ENCODE results near the gene PLK3. TPM values are rescaled to one million over a fixed set of nuclear protein-coding genes. Genes with fewer than 3 reads are reported as not detected.

PLK3 gene
- total and polyA plus RNA-seq, 8 donors, result 8.1 to 47.2 (median 13.1) TPM

DNA sequence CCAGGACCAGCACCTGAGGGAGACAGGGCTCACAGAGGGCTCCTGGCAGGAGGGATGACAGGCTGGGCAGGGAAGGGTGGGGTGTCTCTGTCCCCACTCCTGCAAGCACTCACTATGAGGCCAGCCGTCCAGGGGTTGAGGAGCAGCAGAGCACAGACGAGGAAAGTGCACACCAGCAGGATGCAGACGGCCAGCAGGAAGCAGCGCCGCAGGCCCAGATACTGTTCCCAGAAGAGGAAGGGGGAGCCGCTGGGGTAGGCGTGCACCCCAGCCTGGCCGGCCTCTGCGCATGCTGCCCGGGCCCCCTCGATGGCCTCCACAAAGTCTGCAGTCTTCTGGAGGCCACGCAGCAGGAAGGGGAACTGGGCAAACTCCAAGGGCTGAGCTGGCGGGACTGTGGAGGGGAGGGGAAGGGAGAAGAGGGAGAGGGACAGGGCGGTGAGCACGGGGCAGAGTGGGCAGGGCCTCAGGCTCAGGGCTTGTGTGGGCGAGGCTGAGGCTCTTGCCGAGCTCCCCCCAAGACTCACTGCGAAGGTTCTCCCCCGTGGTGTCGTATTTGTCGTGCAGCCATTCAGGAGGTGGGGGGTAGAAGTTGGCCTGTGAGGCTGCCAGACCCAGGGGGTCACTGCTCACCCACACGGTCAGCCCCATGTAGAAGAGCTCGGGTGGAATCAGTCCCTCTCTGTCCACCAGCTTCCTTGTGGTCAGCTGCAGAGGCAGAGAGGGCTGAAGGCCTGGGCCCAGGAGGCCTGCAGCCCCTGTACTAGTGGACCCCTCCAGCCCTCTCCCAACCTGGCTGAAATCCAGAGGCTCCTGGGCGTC, 26.4 kb downstream of the PLK3 start:
- Histone ChIP-seq H3K9me3 (no peaks in the 10 kb centered on the region), H3K4me3 (no peak overlapping the region), H3K36me3 (no peaks in the 10 kb centered on the region), H3K27me3 (no peaks in the 10 kb centered on the region), H3K4me1 (peaks cover 4 to 41% of the 10 kb centered on the region in 2 donors), H3K27ac (peak overlapping the region in 1 of 2 donors; percentile 66)
- peak; percentile 82 for ATAC-seq
- TF ChIP-seq, protein P1, sequence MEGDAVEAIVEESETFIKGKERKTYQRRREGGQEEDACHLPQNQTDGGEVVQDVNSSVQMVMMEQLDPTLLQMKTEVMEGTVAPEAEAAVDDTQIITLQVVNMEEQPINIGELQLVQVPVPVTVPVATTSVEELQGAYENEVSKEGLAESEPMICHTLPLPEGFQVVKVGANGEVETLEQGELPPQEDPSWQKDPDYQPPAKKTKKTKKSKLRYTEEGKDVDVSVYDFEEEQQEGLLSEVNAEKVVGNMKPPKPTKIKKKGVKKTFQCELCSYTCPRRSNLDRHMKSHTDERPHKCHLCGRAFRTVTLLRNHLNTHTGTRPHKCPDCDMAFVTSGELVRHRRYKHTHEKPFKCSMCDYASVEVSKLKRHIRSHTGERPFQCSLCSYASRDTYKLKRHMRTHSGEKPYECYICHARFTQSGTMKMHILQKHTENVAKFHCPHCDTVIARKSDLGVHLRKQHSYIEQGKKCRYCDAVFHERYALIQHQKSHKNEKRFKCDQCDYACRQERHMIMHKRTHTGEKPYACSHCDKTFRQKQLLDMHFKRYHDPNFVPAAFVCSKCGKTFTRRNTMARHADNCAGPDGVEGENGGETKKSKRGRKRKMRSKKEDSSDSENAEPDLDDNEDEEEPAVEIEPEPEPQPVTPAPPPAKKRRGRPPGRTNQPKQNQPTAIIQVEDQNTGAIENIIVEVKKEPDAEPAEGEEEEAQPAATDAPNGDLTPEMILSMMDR (IDR thresholded peaks at IDR 0.05), result no peak
- intact Hi-C loops (cut with DNase I), result no loop called here
- peak in 2 of 4 donors; percentile 85 to 91 for DNase-seq

DNA sequence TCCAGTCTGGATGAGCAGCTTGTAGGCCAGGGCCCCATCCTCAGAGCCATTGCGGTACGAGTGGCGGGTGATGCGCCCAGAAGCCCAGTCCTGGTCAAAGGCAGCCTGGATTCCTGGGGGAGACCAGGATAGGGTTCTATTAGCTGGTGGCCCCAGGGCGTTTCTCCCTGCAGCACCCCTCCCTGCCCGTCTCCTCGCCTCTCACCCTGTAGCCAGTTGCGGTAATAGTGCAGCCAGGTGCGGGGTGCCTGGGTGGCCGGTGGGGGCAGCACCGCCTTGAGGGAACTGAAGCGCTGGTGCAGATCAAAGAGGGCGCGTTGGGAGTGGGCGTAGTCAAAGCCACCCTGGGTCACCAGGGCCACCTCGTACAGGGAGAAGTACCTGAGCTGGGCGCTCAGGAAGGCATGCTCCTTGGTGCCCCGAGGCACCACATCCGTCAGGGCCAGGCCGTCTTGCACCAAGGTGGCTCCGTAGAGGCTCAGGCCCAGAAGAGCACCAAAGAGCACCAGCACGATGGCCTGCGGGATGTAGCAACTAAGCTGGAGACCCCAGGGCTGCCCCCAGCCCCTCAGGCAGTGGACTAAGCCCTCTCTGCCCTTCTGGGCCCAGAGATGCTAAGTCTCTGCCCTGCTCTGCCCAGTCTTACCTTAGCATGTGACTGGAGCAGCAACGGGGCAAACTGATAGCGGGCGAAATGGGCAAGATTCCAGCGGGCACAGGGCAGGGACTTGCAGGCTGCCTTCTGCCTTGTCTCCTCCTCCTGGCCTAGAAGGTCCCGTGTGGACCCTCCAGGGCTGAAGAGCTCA, 27.2 kb downstream of the PLK3 start:
- peaks cover 5 to 44% of the 10 kb centered on the region in 2 donors for H3K4me1 ChIP-seq
- DNase-seq (peak in 1 of 4 donors; percentile 31), ATAC-seq (no peak)
- TF ChIP-seq, protein P1 (IDR thresholded peaks at IDR 0.05), result no peak
- H3K27ac ChIP-seq, result peak overlapping the region in 1 of 2 donors; percentile 66
- H3K4me3 ChIP-seq, result no peak overlapping the region
- H3K9me3 ChIP-seq, result no peaks in the 10 kb centered on the region
- H3K27me3 ChIP-seq, result no peaks in the 10 kb centered on the region
- H3K36me3 ChIP-seq, result no peaks in the 10 kb centered on the region
- intact Hi-C loops (cut with DNase I), result no loop called here

DNA sequence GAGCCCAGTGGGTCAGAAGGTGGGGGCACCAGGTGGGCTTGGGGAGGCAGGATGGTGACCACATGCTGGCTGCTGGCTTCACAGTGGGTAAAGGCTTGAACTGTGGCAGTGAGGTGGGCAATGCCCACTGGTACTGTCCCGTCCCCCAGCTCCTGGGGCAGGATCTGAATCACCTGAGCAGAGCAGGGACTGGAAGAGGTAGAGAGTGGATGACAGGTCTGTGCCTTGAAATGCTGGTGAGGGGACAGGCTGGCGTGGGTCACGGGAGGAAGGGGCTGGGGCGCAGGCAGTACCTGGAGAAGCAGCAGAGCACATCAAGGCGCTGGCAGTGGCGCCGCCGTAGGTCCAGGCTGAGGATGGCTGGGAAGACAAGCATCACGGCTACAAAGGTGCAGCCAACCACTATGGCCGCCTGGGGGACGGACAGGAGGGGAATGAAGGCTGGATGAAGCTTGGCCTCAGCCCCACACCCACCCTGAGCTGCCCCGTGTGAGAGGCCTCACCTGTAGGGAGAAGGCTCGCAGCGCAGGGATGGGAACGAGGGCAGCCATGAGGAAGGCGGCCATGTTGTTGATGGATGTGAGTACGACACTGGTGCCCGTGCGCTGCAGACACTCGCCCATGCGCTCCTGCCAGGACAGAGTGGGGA, 27.9 kb downstream of the PLK3 start:
- DNase-seq (peak in 1 of 4 donors; percentile 27), ATAC-seq (no peak)
- TF ChIP-seq, protein P1 (IDR thresholded peaks at IDR 0.05), result no peak
- no peaks in the 10 kb centered on the region for H3K9me3 ChIP-seq
- no peak overlapping the region for H3K4me3 ChIP-seq
- no peaks in the 10 kb centered on the region for H3K27me3 ChIP-seq
- no peak overlapping the region for H3K27ac ChIP-seq
- no peaks in the 10 kb centered on the region for H3K36me3 ChIP-seq
- H3K4me1 ChIP-seq, result peaks cover 5 to 45% of the 10 kb centered on the region in 2 donors
- intact Hi-C loops (cut with DNase I), result no loop called here

DNA sequence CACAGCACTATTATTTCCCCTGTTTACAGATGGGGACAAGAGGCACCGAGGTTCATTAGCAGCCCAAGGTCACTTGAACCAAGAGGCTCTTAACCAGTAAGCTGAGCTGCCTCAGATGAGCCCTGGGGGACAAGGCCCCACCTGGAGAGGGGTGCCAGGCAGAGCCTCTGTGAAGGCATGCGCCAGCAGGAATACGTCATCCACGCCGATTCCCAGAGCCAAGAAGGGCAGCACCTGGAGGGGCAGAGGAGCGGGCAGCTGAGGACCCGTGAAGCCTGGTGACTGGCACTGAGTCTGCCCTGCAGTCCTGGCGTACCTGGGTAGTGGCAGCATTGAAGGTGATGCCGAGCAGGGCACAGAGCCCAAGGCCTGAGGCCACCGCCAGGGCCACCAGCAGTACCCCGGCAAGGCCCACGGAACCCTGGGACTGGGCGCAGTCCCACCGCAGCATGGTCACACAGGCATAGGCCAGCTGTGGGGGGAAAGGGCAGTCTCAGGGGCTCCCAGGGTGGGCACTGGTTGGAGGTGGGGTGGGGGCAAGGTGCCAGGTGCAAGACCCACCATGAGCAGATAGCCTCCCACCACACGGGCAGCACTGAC, 28.8 kb downstream of the PLK3 start:
- H3K27ac ChIP-seq, result no peak overlapping the region

More for the DNA sequence above, 28.8 kb downstream of the PLK3 start:
- no peaks in the 10 kb centered on the region for H3K27me3 ChIP-seq
- H3K36me3 ChIP-seq, result no peaks in the 10 kb centered on the region
- ATAC-seq (no peak), DNase-seq (peak in 1 of 4 donors; percentile 29)
- no peaks in the 10 kb centered on the region for H3K9me3 ChIP-seq
- TF ChIP-seq, protein P1 (IDR thresholded peaks at IDR 0.05), result no peak
- intact Hi-C loops (cut with DNase I), result no loop called here
- no peak overlapping the region for H3K4me3 ChIP-seq
- peaks cover 5 to 53% of the 10 kb centered on the region in 2 donors for H3K4me1 ChIP-seq
